HCT116 (cell line): Measurements from ENCODE around the gene LRP4.

Experiments used
- EZH2 ChIP-seq: fragments of 200-600 bp; sonication (generic); IDR thresholded peaks from 2 replicates; pipeline ENCODE4 v1.6.1; 2017; ENCODE audit warnings: antibody characterized with exemption, mixed run types
- ZFX ChIP-seq: fragments of 450-650 bp; IDR thresholded peaks from 2 replicates; pipeline ENCODE4 v1.6.1; 2017
- TF ChIP-seq, protein P1 (sequence below), 3 experiments: fragments of 200-600 bp in 1 of 3; sonication (generic) in 1 of 3; IDR thresholded peaks in 2 of 3; conservative IDR thresholded peaks in 1 of 3; 2 replicates each; pipeline ENCODE4 v1.5.1; 2012 to 2017; ENCODE audit warnings: low read depth in 2 of 3, low read length in 2 of 3, antibody characterized with exemption in 1 of 3, borderline replicate concordance in 1 of 3, control low read depth in 1 of 3, mild to moderate bottlenecking in 1 of 3, mixed read lengths in 1 of 3, mixed run types in 1 of 3, moderate library complexity in 1 of 3; ENCODE audit not compliant: insufficient read depth in 1 of 3

DNA sequence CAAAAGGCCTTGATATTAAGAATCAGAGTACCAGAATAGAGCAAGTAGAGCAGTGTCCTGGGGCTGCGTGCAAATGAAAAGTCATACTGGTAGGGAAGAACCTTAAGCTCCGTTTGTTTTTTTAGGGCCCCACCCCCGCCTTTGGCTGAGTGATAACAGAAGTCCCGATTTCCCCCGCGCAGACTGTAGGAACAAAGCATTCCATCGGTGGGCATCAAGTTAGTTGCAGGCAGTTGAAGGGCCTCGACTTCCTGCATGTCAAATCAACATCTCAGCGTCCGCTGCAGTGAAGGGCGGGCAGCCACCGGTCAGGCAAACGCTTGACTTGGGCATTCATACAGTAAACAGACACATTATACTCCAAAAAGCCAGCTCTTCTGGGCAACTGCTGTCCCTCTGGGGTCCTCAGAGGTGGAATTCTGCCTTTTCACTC lies 11.7 kb downstream of the LRP4 start:
- TF ChIP-seq, protein P1, sequence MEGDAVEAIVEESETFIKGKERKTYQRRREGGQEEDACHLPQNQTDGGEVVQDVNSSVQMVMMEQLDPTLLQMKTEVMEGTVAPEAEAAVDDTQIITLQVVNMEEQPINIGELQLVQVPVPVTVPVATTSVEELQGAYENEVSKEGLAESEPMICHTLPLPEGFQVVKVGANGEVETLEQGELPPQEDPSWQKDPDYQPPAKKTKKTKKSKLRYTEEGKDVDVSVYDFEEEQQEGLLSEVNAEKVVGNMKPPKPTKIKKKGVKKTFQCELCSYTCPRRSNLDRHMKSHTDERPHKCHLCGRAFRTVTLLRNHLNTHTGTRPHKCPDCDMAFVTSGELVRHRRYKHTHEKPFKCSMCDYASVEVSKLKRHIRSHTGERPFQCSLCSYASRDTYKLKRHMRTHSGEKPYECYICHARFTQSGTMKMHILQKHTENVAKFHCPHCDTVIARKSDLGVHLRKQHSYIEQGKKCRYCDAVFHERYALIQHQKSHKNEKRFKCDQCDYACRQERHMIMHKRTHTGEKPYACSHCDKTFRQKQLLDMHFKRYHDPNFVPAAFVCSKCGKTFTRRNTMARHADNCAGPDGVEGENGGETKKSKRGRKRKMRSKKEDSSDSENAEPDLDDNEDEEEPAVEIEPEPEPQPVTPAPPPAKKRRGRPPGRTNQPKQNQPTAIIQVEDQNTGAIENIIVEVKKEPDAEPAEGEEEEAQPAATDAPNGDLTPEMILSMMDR (IDR thresholded peaks at IDR 0.05 in 2 of 3, conservative IDR thresholded peaks at IDR 0.05 in 1 of 3; ENCODE audit: borderline replicate concordance in 1 of 3, insufficient read depth in 1 of 3, low read depth in 2 of 3, low read length in 2 of 3) = no peak
- TF ChIP-seq EZH2 (no peak), ZFX (no peak)
